ENCODE results near the gene RAD54L.
"Not testable (repeated sequence)": the region's sequence is repeated elsewhere in the genome, so short reads cannot be mapped to it uniquely, and the experiment has no call there.

The RAD54L gene

GRCh38 chr1:46242918-46243317 lies 4.6 kb upstream of the RAD54L start:
- no peak for TF ChIP-seq REST (IDR thresholded peaks at IDR 0.05; ENCODE audit: insufficient replicate concordance, low read depth)
- TF ChIP-seq CTCF (IDR thresholded peaks at IDR 0.05; ENCODE audit: insufficient read depth, low read length) = no peak
- no peak for TF ChIP-seq POLR2AphosphoS5 (IDR thresholded peaks at IDR 0.05; ENCODE audit: low read depth)
- TF ChIP-seq SPI1 (IDR thresholded peaks at IDR 0.05; ENCODE audit: borderline replicate concordance, low read depth) = no peak
- TF ChIP-seq GABPA (IDR thresholded peaks at IDR 0.05; ENCODE audit: low read depth) = no peak
- Histone ChIP-seq H3K27me3 (ENCODE audit: insufficient read depth, poor library complexity, severe bottlenecking) (no peaks in the 10 kb centered on the region), H3K4me3 (replicated peaks; ENCODE audit: insufficient read depth, low read length) (no peak overlapping the region), H3K27ac (replicated peaks) (no peak overlapping the region)
- DNase-seq (ENCODE audit: low read depth in 1 of 2, low spot score in 1 of 2) = no peak

- H3K27ac ChIP-seq (replicated peaks); DNase-seq (ENCODE audit: low read depth in 1 of 2, low spot score in 1 of 2): not testable (repeated sequence)
Observed at GRCh38 chr1:46243831-46244230, 3.7 kb upstream of the RAD54L start.

GRCh38 chr1:46244656-46245371 lies 2.7 kb upstream of the RAD54L start:
- no peak overlapping the region for H3K4me3 ChIP-seq (replicated peaks; ENCODE audit: insufficient read depth, low read length)
- DNase-seq (ENCODE audit: low read depth in 1 of 2, low spot score in 1 of 2) = peak in 1 of 2 experiments; percentile 19
- TF ChIP-seq CTCF (IDR thresholded peaks at IDR 0.05; ENCODE audit: insufficient read depth, low read length) (peak; percentile 35), GABPA (IDR thresholded peaks at IDR 0.05; ENCODE audit: low read depth) (no peak)
- no peaks in the 10 kb centered on the region for H3K27me3 ChIP-seq (ENCODE audit: insufficient read depth, poor library complexity, severe bottlenecking)
- no peak overlapping the region for H3K27ac ChIP-seq (replicated peaks)

More at GRCh38 chr1:46243831-46244230, 3.7 kb upstream of the RAD54L start:
- not testable (repeated sequence) for H3K27me3 ChIP-seq (ENCODE audit: insufficient read depth, poor library complexity, severe bottlenecking); H3K4me3 ChIP-seq (replicated peaks; ENCODE audit: insufficient read depth, low read length)

GRCh38 chr1:46246136-46246535 lies 1.4 kb upstream of the RAD54L start:
- not testable (repeated sequence) for H3K4me3 ChIP-seq (replicated peaks; ENCODE audit: insufficient read depth, low read length); H3K27me3 ChIP-seq (ENCODE audit: insufficient read depth, poor library complexity, severe bottlenecking); H3K27ac ChIP-seq (replicated peaks); DNase-seq (ENCODE audit: low read depth in 1 of 2, low spot score in 1 of 2)

- DNase-seq (ENCODE audit: low read depth in 1 of 2, low spot score in 1 of 2) = peak; percentile 59 to 88
- TF ChIP-seq GABPA (IDR thresholded peaks at IDR 0.05; ENCODE audit: low read depth) = no peak
- TF ChIP-seq REST (IDR thresholded peaks at IDR 0.05; ENCODE audit: insufficient replicate concordance, low read depth) = no peak
- peak overlapping the region; percentile 77 for H3K27ac ChIP-seq (replicated peaks)
- H3K27me3 ChIP-seq (ENCODE audit: insufficient read depth, poor library complexity, severe bottlenecking) = no peaks in the 10 kb centered on the region
- H3K4me3 ChIP-seq (replicated peaks; ENCODE audit: insufficient read depth, low read length) = peak overlapping the region; percentile 61
Observed at GRCh38 chr1:46246548-46247435, 771 bp upstream of the RAD54L start.
